ENCODE results near the gene TRUB2.
"Not testable (repeated sequence)": the region's sequence is repeated elsewhere in the genome, so short reads cannot be mapped to it uniquely, and the experiment has no call there.

TRUB2 gene

GRCh38 chr9:128340691-128341434 is 18.6 kb upstream of the TRUB2 start:
- no peak for DNase-seq (ENCODE audit: low spot score)

- peak; percentile 86 for DNase-seq (ENCODE audit: low spot score)
These were observed 17.8 kb upstream of the TRUB2 start, which contains the start of gene SLC27A4 for GRCh38 chr9:128339761-128340690. Gene SLC27A4, plus strand, starts transcription at chr9:128340527. Its CDS starts 2,606 bp downstream, at chr9:128343133.

- DNase-seq (ENCODE audit: low spot score), result not testable (repeated sequence)
These were observed 16.8 kb upstream of the TRUB2 start for GRCh38 chr9:128338852-128339614.

GRCh38 chr9:128337936-128338335 is 15.7 kb upstream of the TRUB2 start:
- no peak for DNase-seq (ENCODE audit: low spot score)

- no peak for DNase-seq (ENCODE audit: low spot score)
These were observed 13.7 kb upstream of the TRUB2 start for GRCh38 chr9:128335914-128336313.

- DNase-seq (ENCODE audit: low spot score), result no peak
These were observed 12.9 kb upstream of the TRUB2 start for GRCh38 chr9:128335161-128335560.

GRCh38 chr9:128333451-128333869 is 11.2 kb upstream of the TRUB2 start:
- no peak for DNase-seq (ENCODE audit: low spot score)

GRCh38 chr9:128325629-128326028 is 3.4 kb upstream of the TRUB2 start:
- DNase-seq (ENCODE audit: low spot score), result no peak

GRCh38 chr9:128324401-128324800 is 2.2 kb upstream of the TRUB2 start:
- DNase-seq (ENCODE audit: low spot score), result no peak

- no peak for DNase-seq (ENCODE audit: low spot score)
These were observed 1.5 kb upstream of the TRUB2 start for GRCh38 chr9:128323791-128324190.

GRCh38 chr9:128323212-128323730 is 1.0 kb upstream of the TRUB2 start:
- DNase-seq (ENCODE audit: low spot score), result no peak

GRCh38 chr9:128321879-128322403 is 306 bp downstream of the TRUB2 start:
- no peak for DNase-seq (ENCODE audit: low spot score)

GRCh38 chr9:128321343-128321742 is 904 bp downstream of the TRUB2 start:
- no peak for DNase-seq (ENCODE audit: low spot score)

GRCh38 chr9:128317629-128318028 is 4.6 kb downstream of the TRUB2 start:
- DNase-seq (ENCODE audit: low spot score), result no peak

- no peak for DNase-seq (ENCODE audit: low spot score)
These were observed 5.8 kb downstream of the TRUB2 start for GRCh38 chr9:128316421-128316820.

GRCh38 chr9:128314697-128315096 is 7.5 kb downstream of the TRUB2 start:
- no peak for DNase-seq (ENCODE audit: low spot score)

- DNase-seq (ENCODE audit: low spot score), result no peak
These were observed 11.8 kb downstream of the TRUB2 start for GRCh38 chr9:128310461-128310860.

GRCh38 chr9:128309551-128309950 is 12.7 kb downstream of the TRUB2 start:
- no peak for DNase-seq (ENCODE audit: low spot score)

- no peak for DNase-seq (ENCODE audit: low spot score)
These were observed 17.3 kb downstream of the TRUB2 start for GRCh38 chr9:128304971-128305288.

GRCh38 chr9:128304136-128304970 is 17.9 kb downstream of the TRUB2 start:
- no peak for DNase-seq (ENCODE audit: low spot score)
